Mucosa of descending colon (tissue), 3 donors: ENCODE results near the gene GABBR2. TPM values are rescaled to one million over a fixed set of nuclear protein-coding genes. Genes with fewer than 3 reads are reported as not detected.

ENCODE experiments used
- ATAC-seq: fragments of 200-7000 bp; cut with Tn5 transposase; one replicate; pipeline ENCODE4 v1.9.1; 2020; ENCODE audit warnings: mild to moderate bottlenecking, moderate library complexity
- DNase-seq, 3 donors: peaks; one replicate each; pipeline ENCODE4 v3.0.0-alpha.2; 2020
- H3K36me3 ChIP-seq: fragments of 200-600 bp; one replicate; pipeline ENCODE4 v1.8.0; 2021; ENCODE audit warnings: low read depth, mild to moderate bottlenecking
- H3K4me1 ChIP-seq: fragments of 200-600 bp; one replicate; pipeline ENCODE4 v1.8.0; 2021; ENCODE audit warnings: low read depth, mild to moderate bottlenecking
- H3K4me3 ChIP-seq: fragments of 200-600 bp; one replicate; pipeline ENCODE4 v1.8.0; 2021; ENCODE audit warnings: mild to moderate bottlenecking
- H3K9me3 ChIP-seq: fragments of 200-600 bp; one replicate; pipeline ENCODE4 v1.8.0; 2021; ENCODE audit warnings: mild to moderate bottlenecking
- intact Hi-C, 2 donors: fragments of 100-400 bp; cut with DNase I in 1 of 2; cut with micrococcal nuclease in 1 of 2; formaldehyde crosslinking; loops; one replicate each; pipeline versions ENCODE4 v1.11.0 to v1.11.1; 2022; cut with DNase I, micrococcal nuclease
- total RNA-seq, 3 donors: library from RNA; stranded (reverse); fragmentation: NEBNext Ultra II Directional in 2 of 3; extraction: Animal tissue kit (Norgen Biotek cat#: 25700) in 2 of 3; gene quantifications; one replicate each; pipeline versions ENCODE4 v1.2.1 to v1.2.4, GENCODE V29; 2021 to 2023
- TF ChIP-seq, protein P1 (sequence below): fragments of 200-600 bp; IDR thresholded peaks from one replicate; pipeline ENCODE4 v1.8.0; 2022; ENCODE audit warnings: antibody characterized with exemption, mild to moderate bottlenecking
- donor health status: DM: no; HTN: no; CAD: no; lungs with moderate emphysema.
- donor health status: DM: no; HTN: no; CAD: no.
- donor health status: DM: no; HTN: yes; CAD: no.

The GABBR2 gene
- total RNA-seq, 3 donors from 2014 or later, result 0.35 TPM; not detected in 2

GRCh38 chr9:98532147-98532546 lies 176.6 kb downstream of the GABBR2 start:
- no peak for DNase-seq
- Histone ChIP-seq H3K36me3 (no peaks in the 10 kb centered on the region), H3K4me1 (no peaks in the 10 kb centered on the region), H3K9me3 (no peaks in the 10 kb centered on the region), H3K4me3 (no peak overlapping the region)
- ATAC-seq, result no peak
- TF ChIP-seq, protein P1, sequence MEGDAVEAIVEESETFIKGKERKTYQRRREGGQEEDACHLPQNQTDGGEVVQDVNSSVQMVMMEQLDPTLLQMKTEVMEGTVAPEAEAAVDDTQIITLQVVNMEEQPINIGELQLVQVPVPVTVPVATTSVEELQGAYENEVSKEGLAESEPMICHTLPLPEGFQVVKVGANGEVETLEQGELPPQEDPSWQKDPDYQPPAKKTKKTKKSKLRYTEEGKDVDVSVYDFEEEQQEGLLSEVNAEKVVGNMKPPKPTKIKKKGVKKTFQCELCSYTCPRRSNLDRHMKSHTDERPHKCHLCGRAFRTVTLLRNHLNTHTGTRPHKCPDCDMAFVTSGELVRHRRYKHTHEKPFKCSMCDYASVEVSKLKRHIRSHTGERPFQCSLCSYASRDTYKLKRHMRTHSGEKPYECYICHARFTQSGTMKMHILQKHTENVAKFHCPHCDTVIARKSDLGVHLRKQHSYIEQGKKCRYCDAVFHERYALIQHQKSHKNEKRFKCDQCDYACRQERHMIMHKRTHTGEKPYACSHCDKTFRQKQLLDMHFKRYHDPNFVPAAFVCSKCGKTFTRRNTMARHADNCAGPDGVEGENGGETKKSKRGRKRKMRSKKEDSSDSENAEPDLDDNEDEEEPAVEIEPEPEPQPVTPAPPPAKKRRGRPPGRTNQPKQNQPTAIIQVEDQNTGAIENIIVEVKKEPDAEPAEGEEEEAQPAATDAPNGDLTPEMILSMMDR, result no peak
- intact Hi-C loops, result no loop called here

- TF ChIP-seq, protein P1, result no peak
- no peaks in the 10 kb centered on the region for H3K36me3 ChIP-seq
- intact Hi-C loops, result no loop called here
- H3K4me1 ChIP-seq, result no peaks in the 10 kb centered on the region
- DNase-seq (no peak), ATAC-seq (no peak)
- no peaks in the 10 kb centered on the region for H3K9me3 ChIP-seq
- H3K4me3 ChIP-seq, result no peak overlapping the region
These were observed 177.8 kb downstream of the GABBR2 start for GRCh38 chr9:98530806-98531386.

- no peak for ATAC-seq
- H3K9me3 ChIP-seq, result no peaks in the 10 kb centered on the region
- no peaks in the 10 kb centered on the region for H3K4me1 ChIP-seq
- TF ChIP-seq, protein P1, result no peak
- no peaks in the 10 kb centered on the region for H3K36me3 ChIP-seq
- intact Hi-C loops, result no loop called here
- no peak overlapping the region for H3K4me3 ChIP-seq
- no peak for DNase-seq
These were observed 178.5 kb downstream of the GABBR2 start for GRCh38 chr9:98530275-98530674.

GRCh38 chr9:98529841-98530240 lies 178.9 kb downstream of the GABBR2 start:
- Histone ChIP-seq H3K4me3 (no peak overlapping the region), H3K36me3 (no peaks in the 10 kb centered on the region), H3K9me3 (no peaks in the 10 kb centered on the region), H3K4me1 (no peaks in the 10 kb centered on the region)
- no peak for DNase-seq
- TF ChIP-seq, protein P1, result no peak
- intact Hi-C loops, result no loop called here
- no peak for ATAC-seq

DNA sequence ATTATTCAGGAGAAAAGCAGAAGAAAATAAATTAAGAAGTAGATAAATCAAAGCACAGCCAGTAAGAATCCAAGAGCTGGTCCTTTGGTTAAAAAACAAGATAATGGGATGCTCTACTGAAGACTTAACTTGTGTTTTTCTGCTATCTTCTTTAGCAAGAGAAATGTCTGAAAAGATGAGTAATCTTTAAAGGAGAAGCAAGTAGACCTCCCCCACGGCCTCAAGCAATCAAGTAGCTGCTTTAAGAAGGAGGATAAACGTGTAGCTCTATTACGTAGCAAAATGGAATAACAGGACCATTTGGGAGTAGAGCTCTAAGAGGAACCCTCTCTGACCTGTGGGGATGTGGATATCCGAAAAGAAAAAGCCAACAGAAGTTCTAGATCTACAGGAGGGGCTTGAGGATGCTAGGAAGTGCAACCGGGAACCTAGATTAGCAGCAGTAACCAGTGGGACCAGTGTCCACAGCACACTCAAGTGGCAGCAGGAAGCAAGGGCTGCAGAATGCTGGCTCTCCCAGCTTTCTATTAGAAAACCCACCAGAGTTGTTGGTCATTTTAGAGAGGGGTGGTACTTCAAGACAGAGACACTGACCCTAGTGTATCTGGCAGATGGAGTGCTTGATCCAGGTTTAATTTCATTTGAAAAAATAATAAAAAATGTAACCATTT lies 185.4 kb downstream of the GABBR2 start:
- Histone ChIP-seq H3K4me1 (no peaks in the 10 kb centered on the region), H3K4me3 (no peak overlapping the region), H3K36me3 (no peaks in the 10 kb centered on the region), H3K9me3 (no peaks in the 10 kb centered on the region)
- intact Hi-C loops, result no loop called here
- TF ChIP-seq, protein P1, result no peak
- DNase-seq, result no peak
- ATAC-seq, result no peak
